HG03457 (cell line): ENCODE measurements around the gene OR1J2.

Experiments
- ATAC-seq: cut with Tn5 transposase; IDR thresholded peaks from one replicate; pipeline ENCODE4 v1.9.1; 2021; ENCODE audit warnings: moderate number of reproducible peaks; ENCODE audit not compliant: unreplicated experiment

The OR1J2 gene

GRCh38 chr9:122551371-122551770 is 40.8 kb downstream of the OR1J2 start:
- no peak for ATAC-seq

- ATAC-seq, result no peak
Measured at GRCh38 chr9:122552812-122553211, 42.2 kb downstream of the OR1J2 start, which contains the start of gene OR1N2. OR1N2 (plus strand) TSS chr9:122553112; CDS start chr9:122553212, 100 bp downstream.
